ENCODE data around the gene DECR2. TPM values are rescaled to one million over a fixed set of nuclear protein-coding genes. Genes with fewer than 3 reads are reported as not detected.

The DECR2 gene
- total and polyA plus RNA-seq, 9 of the 15 experiments (the other 6 are each of a cell fraction or from before 2014, with no cell fraction given): 1.0 to 31.9 (median 10.3) TPM

- intact Hi-C loops (cut with micrococcal nuclease): no loop called here
- H3K36me3 ChIP-seq (ENCODE audit: control insufficient read depth, insufficient read depth, low read length): peaks cover 64% of the 10 kb centered on the region; the same call in 2 of the 3 replicates
- no peak overlapping the region; a peak in 1 of 4 replicates for H3K9ac ChIP-seq (ENCODE audit: insufficient read depth in 1 of 2, low read depth in 2 of 2, low read length in 2 of 2)
- H3K9me3 ChIP-seq (replicated peaks; ENCODE audit: control insufficient read depth, insufficient read depth, low read depth, low read length): no peaks in the 10 kb centered on the region
- H2AFZ ChIP-seq (ENCODE audit: low read depth, low read length): no peak overlapping the region
- no peaks in the 10 kb centered on the region for H3K27me3 ChIP-seq (ENCODE audit: control insufficient read depth in 2 of 2, insufficient read depth in 2 of 2, low read length in 2 of 2)
- FAIRE-seq: no peak
- TF ChIP-seq CBX2 (IDR thresholded peaks at IDR 0.05; ENCODE audit: insufficient read depth, low read length, poor library complexity, severe bottlenecking) (no peak), MTA1 (IDR thresholded peaks at IDR 0.05; ENCODE audit: borderline replicate concordance) (no peak), MCM5 (IDR thresholded peaks at IDR 0.05; ENCODE audit: low read depth) (no peak), SAFB (IDR thresholded peaks at IDR 0.05; ENCODE audit: borderline replicate concordance, low read depth, low read length) (no peak), ZNF23 (CRISPR knock-in tag; IDR thresholded peaks at IDR 0.05) (no peak), USF2 (CRISPR knock-in tag; IDR thresholded peaks at IDR 0.05) (no peak), RERE (CRISPR knock-in tag; IDR thresholded peaks at IDR 0.05; ENCODE audit: borderline replicate concordance) (no peak)
- no TSS peak for BruUV-seq (replicated peaks)
- CTCF ChIA-PET (ENCODE audit: low intra/inter-chr PET ratio): no interaction called here
- WGBS (ENCODE audit: insufficient coverage, low coverage, missing lambda C conversion rate): 94% methylated on average over 12 of the region's 23 CpGs
- no peak overlapping the region for H3K4me3 ChIP-seq
- POLR2A ChIA-PET: interaction anchor here (0.6 to 1.2 kb wide), 4 partner anchors 12 to 1586 kb away, joined by 3 to 4 read pairs (median 4); no protein-coding TSS in a partner anchor
- H3K4me2 ChIP-seq (ENCODE audit: insufficient read depth, low read length): no peak overlapping the region
- ATAC-seq: no peak
- peaks cover 17% of the 10 kb centered on the region for H3K79me2 ChIP-seq (ENCODE audit: control insufficient read depth, insufficient read depth, low read length)
- in situ Hi-C loops (cut with MboI): no loop called here
- no peak overlapping the region for H3K27ac ChIP-seq (ENCODE audit: extremely low read depth, low read depth, low read length)
- H3K4me1 ChIP-seq (replicated peaks in 1 of 2; ENCODE audit: control insufficient read depth in 2 of 2, insufficient read depth in 2 of 2, low read length in 2 of 2): peaks cover 9 to 58% of the 10 kb centered on the region in 2 experiments
- peaks cover 5% of the 10 kb centered on the region for H3K9me1 ChIP-seq (ENCODE audit: control insufficient read depth, insufficient read depth, low read length)
- no peaks in the 10 kb centered on the region for H4K20me1 ChIP-seq (replicated peaks; ENCODE audit: control insufficient read depth, insufficient read depth, low read length)
- no peak for DNase-seq (ENCODE audit: extremely low read depth in 1 of 4, low spot score in 3 of 4)
These were observed 26.5 kb upstream of the DECR2 start for GRCh38 chr16:375212-375611.

All from K562 (cell line).